HepG2 (cell line): ENCODE results near the gene UBR7. TPM values are rescaled to one million over a fixed set of nuclear protein-coding genes. Genes with fewer than 3 reads are reported as not detected.
A peak's percentile ranks its signal among the peaks of the same experiment; 100 is the strongest.
"Not testable (repeated sequence)": the region's sequence is repeated elsewhere in the genome, so short reads cannot be mapped to it uniquely, and the experiment has no call there.

Experiments used
- CEBPG ChIP-seq: IDR thresholded peaks from 2 replicates; pipeline ENCODE4 v1.6.1; 2016
- ELF3 ChIP-seq: IDR thresholded peaks from 2 replicates; pipeline ENCODE4 v1.6.1; 2016; ENCODE audit warnings: missing genetic modification reagents, missing compliant biosample characterization
- FOXO4 ChIP-seq: sonication (generic); formaldehyde crosslinking; conservative IDR thresholded peaks from 2 replicates; pipeline ENCODE4 v1.8.1; 2023; ENCODE audit warnings: missing genetic modification reagents
- HNF1A ChIP-seq, 2 experiments: sonication (generic) in 1 of 2; formaldehyde crosslinking in 1 of 2; IDR thresholded peaks; 2 replicates each; pipeline versions ENCODE4 v1.4.0 to v1.6.1; 2016 to 2020; ENCODE audit warnings: borderline replicate concordance in 1 of 2, low read depth in 1 of 2, mild to moderate bottlenecking in 1 of 2, missing genetic modification reagents in 1 of 2
- HOXA3 ChIP-seq: sonication (generic); formaldehyde crosslinking; IDR thresholded peaks from 2 replicates; pipeline ENCODE4 v1.5.0; 2020; ENCODE audit warnings: missing genetic modification reagents
- PHF8 ChIP-seq: sonication (generic); formaldehyde crosslinking; IDR thresholded peaks from 2 replicates; pipeline ENCODE4 v1.5.0; 2020; ENCODE audit warnings: missing genetic modification reagents
- RCOR2 ChIP-seq: IDR thresholded peaks from 2 replicates; pipeline ENCODE4 v1.6.1; 2016; ENCODE audit warnings: missing biosample characterization, missing genetic modification reagents
- RXRA ChIP-seq: sonication (generic); formaldehyde crosslinking; IDR thresholded peaks from 2 replicates; pipeline ENCODE4 v1.5.1; 2020; ENCODE audit warnings: missing genetic modification reagents
- ZNF256 ChIP-seq: sonication (generic); formaldehyde crosslinking; conservative IDR thresholded peaks from 2 replicates; pipeline ENCODE4 v1.4.0; 2020; ENCODE audit warnings: missing genetic modification reagents
- ZNF501 ChIP-seq: sonication (generic); formaldehyde crosslinking; IDR thresholded peaks from 2 replicates; pipeline ENCODE4 v1.5.1; 2020; ENCODE audit warnings: mild to moderate bottlenecking, moderate library complexity, missing genetic modification reagents
- ZNF687 ChIP-seq: sonication (generic); formaldehyde crosslinking; IDR thresholded peaks from 2 replicates; pipeline ENCODE4 v1.5.1; 2020; ENCODE audit warnings: mild to moderate bottlenecking, missing genetic modification reagents, moderate library complexity
- ZNF691 ChIP-seq: sonication (generic); formaldehyde crosslinking; IDR thresholded peaks from 2 replicates; pipeline ENCODE4 v1.4.0; 2020; ENCODE audit warnings: missing genetic modification reagents, low read depth, mild to moderate bottlenecking, borderline replicate concordance
- polyA plus RNA-seq, 8 experiments: library from polyadenylated mRNA; depleted of rRNA in 3 of 8; stranded (reverse) in 7 of 8; unstranded in 1 of 8; fragments of >200 nt; fragmentation: Illumina TruSeq in 4 of 8; extraction: Trizol in 4 of 8; gene quantifications; 2 replicates each; pipeline versions ENCODE4 v1.2.1 to v1.2.3, GENCODE V29; 2011 to 2016; ENCODE audit warnings: low read depth in 4 of 8, missing spikeins in 1 of 8, mixed read lengths in 1 of 8; ENCODE audit not compliant: insufficient read depth in 1 of 8
- total RNA-seq, 5 experiments: library from RNA; depleted of rRNA; stranded (reverse); fragments of >200 nt; fragmentation: Illumina TruSeq; extraction: Trizol; gene quantifications; 2 replicates each; pipeline ENCODE4 v1.2.3, GENCODE V29; 2016; ENCODE audit warnings: low read depth in 1 of 5

Gene UBR7
- total and polyA plus RNA-seq, 2 of the 13 experiments (the other 11 are each of a cell fraction or from before 2014, with no cell fraction given), result 11.0 to 19.7 TPM

- TF ChIP-seq ZNF256 (CRISPR knock-in tag), result peak; percentile 96
- TF ChIP-seq HOXA3 (CRISPR knock-in tag), result 0 out of 2 replicates have a peak, but pooled peaks have one; percentile 22
- TF ChIP-seq ZNF691 (CRISPR knock-in tag), result 0 out of 2 replicates have a peak, but pooled peaks have one; percentile 40
- peak; percentile 69 for TF ChIP-seq CEBPG (CRISPR knock-in tag)
- 0 out of 2 replicates have a peak, but pooled peaks have one; percentile 26 for TF ChIP-seq RXRA (CRISPR knock-in tag)
- TF ChIP-seq ZNF687 (CRISPR knock-in tag), result peak; percentile 6; the same call in 1 of the 2 replicates
- 0 out of 2 replicates have a peak, but pooled peaks have one; percentile 26 for TF ChIP-seq HNF1A (IDR thresholded peaks at IDR 0.05; ENCODE audit: low read depth)
- TF ChIP-seq HNF1A (CRISPR knock-in tag; IDR thresholded peaks at IDR 0.05; ENCODE audit: borderline replicate concordance), result not testable (repeated sequence)
- TF ChIP-seq PHF8 (CRISPR knock-in tag), result peak; percentile 50; the same call in 1 of the 2 replicates
- peak; percentile 18; the same call in 1 of the 2 replicates for TF ChIP-seq ZNF501 (CRISPR knock-in tag)
- TF ChIP-seq FOXO4, result 0 out of 2 replicates have a peak, but pooled peaks have one; percentile 81
- TF ChIP-seq ELF3 (CRISPR knock-in tag), result peak; percentile 63
- TF ChIP-seq RCOR2, result 0 out of 2 replicates have a peak, but pooled peaks have one; percentile 7
Measured at GRCh38 chr14:93165271-93166265, 41.5 kb upstream of the UBR7 start (continued).
